ENCODE data around the gene HS6ST1.

- no peak for TF ChIP-seq CTCF (optimal IDR thresholded peaks at IDR 0.05 in 1 of 3, IDR thresholded peaks at IDR 0.05 in 1 of 3, conservative IDR thresholded peaks at IDR 0.05 in 1 of 3; ENCODE audit: extremely low read depth in 1 of 3, insufficient read depth in 2 of 3, low read length in 3 of 3)
- no peak for TF ChIP-seq EZH2 (IDR thresholded peaks at IDR 0.05; ENCODE audit: low read length)
These were observed 6.3 kb upstream of the HS6ST1 start for GRCh38 chr2:128324897-128325410.
